GM19023 (cell line): Measurements from ENCODE around the gene CYP2E1.
"Not testable (repeated sequence)": the region's sequence is repeated elsewhere in the genome, so short reads cannot be mapped to it uniquely, and the experiment has no call there.

ENCODE experiments used
- ATAC-seq: cut with Tn5 transposase; IDR thresholded peaks from one replicate; pipeline ENCODE4 v1.9.1; 2021; ENCODE audit warnings: mild to moderate bottlenecking, moderate library complexity; ENCODE audit not compliant: unreplicated experiment

CYP2E1 gene

GRCh38 chr10:133528296-133528844, 1.2 kb downstream of the CYP2E1 start:
- ATAC-seq: no peak

- ATAC-seq: no peak
Measured at GRCh38 chr10:133528845-133529575, 1.8 kb downstream of the CYP2E1 start.

- no peak for ATAC-seq
Measured at GRCh38 chr10:133529576-133529946, 2.4 kb downstream of the CYP2E1 start.

- no peak for ATAC-seq
Measured at GRCh38 chr10:133530506-133530905, 3.3 kb downstream of the CYP2E1 start.

- no peak for ATAC-seq
Measured at GRCh38 chr10:133532871-133533270, 5.7 kb downstream of the CYP2E1 start.

GRCh38 chr10:133534417-133534816, 7.3 kb downstream of the CYP2E1 start:
- ATAC-seq: no peak

GRCh38 chr10:133536198-133536597, 9.0 kb downstream of the CYP2E1 start:
- no peak for ATAC-seq

- ATAC-seq: no peak
Measured at GRCh38 chr10:133537546-133538545, 10.7 kb downstream of the CYP2E1 start.

GRCh38 chr10:133541441-133541975, 14.3 kb downstream of the CYP2E1 start:
- ATAC-seq: not testable (repeated sequence)

- ATAC-seq: no peak
Measured at GRCh38 chr10:133544506-133544905, 17.3 kb downstream of the CYP2E1 start.

- no peak for ATAC-seq
Measured at GRCh38 chr10:133554600-133554999, 27.4 kb downstream of the CYP2E1 start.

- no peak for ATAC-seq
Measured at GRCh38 chr10:133555521-133555920, 28.4 kb downstream of the CYP2E1 start.

GRCh38 chr10:133557381-133557780, 30.2 kb downstream of the CYP2E1 start:
- no peak for ATAC-seq

- no peak for ATAC-seq
Measured at GRCh38 chr10:133559216-133559615, 32.1 kb downstream of the CYP2E1 start.

GRCh38 chr10:133564816-133565215, 37.7 kb downstream of the CYP2E1 start:
- no peak for ATAC-seq

- ATAC-seq: no peak
Measured at GRCh38 chr10:133565441-133566294, 38.5 kb downstream of the CYP2E1 start, which contains the start of gene SYCE1. SYCE1 (minus strand) TSS chr10:133565583; CDS start chr10:133565529, 54 bp downstream.

- ATAC-seq: no peak
Measured at GRCh38 chr10:133567119-133567518, 40.0 kb downstream of the CYP2E1 start.

- no peak for ATAC-seq
Measured at GRCh38 chr10:133567609-133568286, 40.6 kb downstream of the CYP2E1 start.

- ATAC-seq: no peak
Measured at GRCh38 chr10:133568287-133568614, 41.1 kb downstream of the CYP2E1 start.
